Measurements from ENCODE around the gene TMEM60.

GRCh38 chr7:77837966-77838365 lies 39.7 kb upstream of the TMEM60 start:
- TF ChIP-seq CTCF (IDR thresholded peaks at IDR 0.05) (no peak), POLR2A (IDR thresholded peaks at IDR 0.05) (no peak)
